Type B pancreatic cell (in vitro differentiated cells): ENCODE results near the gene CREBBP. TPM values are rescaled to one million over a fixed set of nuclear protein-coding genes. Genes with fewer than 3 reads are reported as not detected.
"Not testable (repeated sequence)": the region's sequence is repeated elsewhere in the genome, so short reads cannot be mapped to it uniquely, and the experiment has no call there.

ENCODE experiments used
- DNase-seq: peaks from one replicate; pipeline ENCODE4 v3.0.0; 2021; ENCODE audit warnings: mixed read lengths; ENCODE audit not compliant: unreplicated experiment; ENCODE audit errors: extremely low spot score
- H3K27ac Mint-ChIP-seq: 2 replicates; pipeline ENCODE4 v1.8.0; 2021; ENCODE audit warnings: mild to moderate bottlenecking, mixed read lengths
- H3K27me3 Mint-ChIP-seq: 2 replicates; pipeline ENCODE4 v1.8.0; 2021; ENCODE audit warnings: mixed read lengths
- H3K36me3 Mint-ChIP-seq: 2 replicates; pipeline ENCODE4 v1.8.0; 2021; ENCODE audit warnings: mixed read lengths
- H3K4me1 Mint-ChIP-seq: one replicate; pipeline ENCODE4 v1.8.0; 2021; ENCODE audit warnings: mixed read lengths; ENCODE audit not compliant: unreplicated experiment
- H3K4me3 Mint-ChIP-seq: 2 replicates; pipeline ENCODE4 v1.8.0; 2021; ENCODE audit warnings: mild to moderate bottlenecking, mixed read lengths
- H3K9me3 Mint-ChIP-seq: 2 replicates; pipeline ENCODE4 v1.8.0; 2021; ENCODE audit warnings: mixed read lengths
- CTCF ChIP-seq: fragments of 200-600 bp; sonication (generic); conservative IDR thresholded peaks from 2 replicates; pipeline ENCODE4 v1.5.0; 2021; ENCODE audit warnings: antibody characterized with exemption, mild to moderate bottlenecking
- total RNA-seq: library from RNA; stranded (reverse); gene quantifications from 2 replicates; pipeline ENCODE4 v1.2.1, GENCODE V29; 2021; ENCODE audit warnings: low replicate concordance

Gene CREBBP
- total RNA-seq, 1 donor from 2014 or later: 93.6 TPM

GRCh38 chr16:3907586-3907985, 27.1 kb upstream of the CREBBP start:
- no peaks in the 10 kb centered on the region for H3K36me3 Mint-ChIP-seq

GRCh38 chr16:3906363-3906762, 25.9 kb upstream of the CREBBP start:
- TF ChIP-seq CTCF: no peak
- H3K27ac Mint-ChIP-seq: no peak overlapping the region
- no peaks in the 10 kb centered on the region for H3K36me3 Mint-ChIP-seq
- no peak for DNase-seq
- H3K9me3 Mint-ChIP-seq: no peaks in the 10 kb centered on the region
- H3K4me1 Mint-ChIP-seq: no peaks in the 10 kb centered on the region
- no peak overlapping the region for H3K4me3 Mint-ChIP-seq
- H3K27me3 Mint-ChIP-seq: no peaks in the 10 kb centered on the region

More at GRCh38 chr16:3907586-3907985, 27.1 kb upstream of the CREBBP start:
- H3K4me3 Mint-ChIP-seq: no peak overlapping the region
- no peak for TF ChIP-seq CTCF
- H3K27ac Mint-ChIP-seq: no peak overlapping the region
- no peaks in the 10 kb centered on the region for H3K27me3 Mint-ChIP-seq
- no peaks in the 10 kb centered on the region for H3K4me1 Mint-ChIP-seq
- H3K9me3 Mint-ChIP-seq: no peaks in the 10 kb centered on the region
- no peak for DNase-seq

DNA sequence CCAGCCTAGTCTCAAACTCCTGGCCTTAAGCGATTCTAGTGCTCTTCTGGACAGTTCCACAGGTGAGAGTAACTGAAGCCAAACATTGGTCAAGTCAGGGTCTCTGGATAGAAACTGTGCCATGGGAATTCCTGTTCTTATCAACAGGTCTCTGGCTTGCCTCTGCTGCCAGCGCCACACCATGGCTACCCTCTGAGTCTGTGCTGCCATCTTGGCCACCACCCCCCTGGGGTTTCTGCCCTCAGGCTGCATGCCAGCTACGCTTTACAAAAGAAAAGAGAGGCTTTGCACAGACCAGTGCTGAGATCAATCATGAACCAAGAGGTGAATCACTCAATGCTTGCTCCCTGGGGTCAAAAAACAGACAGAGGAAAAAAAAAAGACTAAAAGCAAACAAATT, 24.4 kb upstream of the CREBBP start:
- H3K36me3 Mint-ChIP-seq: no peaks in the 10 kb centered on the region
- no peaks in the 10 kb centered on the region for H3K9me3 Mint-ChIP-seq
- H3K4me3 Mint-ChIP-seq: no peak overlapping the region
- no peak for DNase-seq
- no peak for TF ChIP-seq CTCF
- no peak overlapping the region for H3K27ac Mint-ChIP-seq
- no peaks in the 10 kb centered on the region for H3K27me3 Mint-ChIP-seq
- no peaks in the 10 kb centered on the region for H3K4me1 Mint-ChIP-seq

- no peaks in the 10 kb centered on the region for H3K36me3 Mint-ChIP-seq
- TF ChIP-seq CTCF: no peak
- no peaks in the 10 kb centered on the region for H3K4me1 Mint-ChIP-seq
- peaks cover 3% of the 10 kb centered on the region for H3K27me3 Mint-ChIP-seq
- peaks cover 3% of the 10 kb centered on the region for H3K9me3 Mint-ChIP-seq
- H3K4me3 Mint-ChIP-seq: no peak overlapping the region
- no peak for DNase-seq
- H3K27ac Mint-ChIP-seq: no peak overlapping the region
Observed at GRCh38 chr16:3890091-3890490, 9.6 kb upstream of the CREBBP start.

GRCh38 chr16:3889059-3889458, 8.5 kb upstream of the CREBBP start:
- H3K4me3 Mint-ChIP-seq: no peak overlapping the region
- no peak for TF ChIP-seq CTCF
- no peak for DNase-seq
- H3K36me3 Mint-ChIP-seq: no peaks in the 10 kb centered on the region
- peaks cover 3% of the 10 kb centered on the region for H3K27me3 Mint-ChIP-seq
- H3K9me3 Mint-ChIP-seq: no peaks in the 10 kb centered on the region
- H3K4me1 Mint-ChIP-seq: no peaks in the 10 kb centered on the region
- no peak overlapping the region for H3K27ac Mint-ChIP-seq

- not testable (repeated sequence) for H3K36me3 Mint-ChIP-seq
Observed at GRCh38 chr16:3885999-3886398, 5.5 kb upstream of the CREBBP start.

More at GRCh38 chr16:3885999-3886398, 5.5 kb upstream of the CREBBP start:
- DNase-seq, H3K4me3 Mint-ChIP-seq, H3K27me3 Mint-ChIP-seq, H3K27ac Mint-ChIP-seq, H3K9me3 Mint-ChIP-seq, H3K4me1 Mint-ChIP-seq: not testable (repeated sequence)
